A673 (cell line): ENCODE measurements around the gene DSP. TPM values are rescaled to one million over a fixed set of nuclear protein-coding genes. Genes with fewer than 3 reads are reported as not detected.

Experiments used
- BruUV-seq: library from RNA; stranded (reverse); fragments of 400-500 nt; replicated peaks from 2 replicates; lab custom pipeline; 2021; lab: Mats Ljungman, UMichigan
- CTCF ChIA-PET: fragments of 300-600 bp; sonication (Branson Sonifier 250); formaldehyde crosslinking; loops from one replicate; lab custom pipeline; 2022; ENCODE audit warnings: antibody characterized with exemption; lab: Charles Lee
- POLR2A ChIA-PET: fragments of 300-600 bp; sonication (Branson Sonifier 250); formaldehyde crosslinking; loops from one replicate; lab custom pipeline; 2022; ENCODE audit warnings: antibody characterized with exemption; ENCODE audit not compliant: low non-redundant PET; lab: Charles Lee
- DNase-seq: peaks from one replicate; pipeline ENCODE4 v3.0.0-alpha.2; 2015; ENCODE audit warnings: low spot score
- H3K27ac ChIP-seq: fragments of 200-600 bp; sonication (generic); 2 replicates; pipeline ENCODE4 v1.5.1; 2016; ENCODE audit warnings: mixed run types, low read depth, mild to moderate bottlenecking, mixed read lengths, antibody characterized with exemption, low read length; ENCODE audit not compliant: poor library complexity, severe bottlenecking
- H3K27me3 ChIP-seq: fragments of 200-600 bp; sonication (generic); replicated peaks from 2 replicates; pipeline ENCODE4 v1.6.1; 2017; ENCODE audit warnings: mixed run types, low read depth, mild to moderate bottlenecking, mixed read lengths, antibody characterized with exemption, low read length; ENCODE audit not compliant: insufficient read depth, poor library complexity
- H3K36me3 ChIP-seq: fragments of 200-600 bp; sonication (generic); 2 replicates; pipeline ENCODE4 v1.6.1; 2016; ENCODE audit warnings: mixed run types, mild to moderate bottlenecking, mixed read lengths, antibody characterized with exemption, low read length; ENCODE audit not compliant: insufficient read depth, poor library complexity, severe bottlenecking
- H3K4me1 ChIP-seq: fragments of 200-600 bp; sonication (generic); 2 replicates; pipeline ENCODE4 v1.6.1; 2017; ENCODE audit warnings: mixed run types, mild to moderate bottlenecking, mixed read lengths, antibody characterized with exemption, low read length; ENCODE audit not compliant: insufficient read depth, poor library complexity, severe bottlenecking
- H3K4me3 ChIP-seq: fragments of 200-600 bp; sonication (generic); 2 replicates; pipeline ENCODE4 v1.5.1; 2016; ENCODE audit warnings: low read depth, mixed run types, mild to moderate bottlenecking, mixed read lengths, low read length; ENCODE audit not compliant: poor library complexity, severe bottlenecking
- H3K9me3 ChIP-seq: fragments of 200-600 bp; sonication (generic); 2 replicates; pipeline ENCODE4 v1.6.1; 2016; ENCODE audit warnings: mixed run types, low read depth, mild to moderate bottlenecking, mixed read lengths, antibody characterized with exemption, low read length; ENCODE audit not compliant: poor library complexity, severe bottlenecking
- EZH2 ChIP-seq: fragments of 200-600 bp; sonication (generic); IDR thresholded peaks from 2 replicates; pipeline ENCODE4 v1.6.1; 2017; ENCODE audit warnings: borderline replicate concordance, low read depth, mild to moderate bottlenecking, mixed read lengths, antibody characterized with exemption, low read length; ENCODE audit not compliant: poor library complexity, severe bottlenecking
- intact Hi-C: fragments of 100-400 bp; cut with micrococcal nuclease; formaldehyde crosslinking; loops from one replicate; pipeline ENCODE4 v1.10.0; 2022; ENCODE audit not compliant: unreplicated experiment
- total RNA-seq: library from RNA; stranded (reverse); gene quantifications from 2 replicates; pipeline ENCODE4 v1.2.3, GENCODE V29; 2021
- TF ChIP-seq, protein P1 (sequence below): fragments of 300-800, 200-600 bp; sonication (generic); conservative IDR thresholded peaks from 2 replicates; pipeline ENCODE4 v1.5.1; 2017; ENCODE audit warnings: low read depth, mild to moderate bottlenecking, antibody characterized with exemption, low read length, moderate library complexity, mixed read lengths

The DSP gene
- total RNA-seq, 1 experiment from 2014 or later = 0.28 TPM

GRCh38 chr6:7556394-7557106 lies 15.1 kb downstream of the DSP start:
- no peaks in the 10 kb centered on the region for H3K36me3 ChIP-seq
- no peak overlapping the region for H3K4me3 ChIP-seq
- no peak for TF ChIP-seq EZH2
- TF ChIP-seq, protein P1, sequence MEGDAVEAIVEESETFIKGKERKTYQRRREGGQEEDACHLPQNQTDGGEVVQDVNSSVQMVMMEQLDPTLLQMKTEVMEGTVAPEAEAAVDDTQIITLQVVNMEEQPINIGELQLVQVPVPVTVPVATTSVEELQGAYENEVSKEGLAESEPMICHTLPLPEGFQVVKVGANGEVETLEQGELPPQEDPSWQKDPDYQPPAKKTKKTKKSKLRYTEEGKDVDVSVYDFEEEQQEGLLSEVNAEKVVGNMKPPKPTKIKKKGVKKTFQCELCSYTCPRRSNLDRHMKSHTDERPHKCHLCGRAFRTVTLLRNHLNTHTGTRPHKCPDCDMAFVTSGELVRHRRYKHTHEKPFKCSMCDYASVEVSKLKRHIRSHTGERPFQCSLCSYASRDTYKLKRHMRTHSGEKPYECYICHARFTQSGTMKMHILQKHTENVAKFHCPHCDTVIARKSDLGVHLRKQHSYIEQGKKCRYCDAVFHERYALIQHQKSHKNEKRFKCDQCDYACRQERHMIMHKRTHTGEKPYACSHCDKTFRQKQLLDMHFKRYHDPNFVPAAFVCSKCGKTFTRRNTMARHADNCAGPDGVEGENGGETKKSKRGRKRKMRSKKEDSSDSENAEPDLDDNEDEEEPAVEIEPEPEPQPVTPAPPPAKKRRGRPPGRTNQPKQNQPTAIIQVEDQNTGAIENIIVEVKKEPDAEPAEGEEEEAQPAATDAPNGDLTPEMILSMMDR = no peak
- no TSS peak for BruUV-seq
- H3K27me3 ChIP-seq = peaks cover 4% of the 10 kb centered on the region
- intact Hi-C loops = no loop called here
- H3K27ac ChIP-seq = no peak overlapping the region
- no peaks in the 10 kb centered on the region for H3K9me3 ChIP-seq
- CTCF ChIA-PET = no interaction called here
- no peaks in the 10 kb centered on the region for H3K4me1 ChIP-seq
- POLR2A ChIA-PET = no interaction called here
- no peak for DNase-seq

DNA sequence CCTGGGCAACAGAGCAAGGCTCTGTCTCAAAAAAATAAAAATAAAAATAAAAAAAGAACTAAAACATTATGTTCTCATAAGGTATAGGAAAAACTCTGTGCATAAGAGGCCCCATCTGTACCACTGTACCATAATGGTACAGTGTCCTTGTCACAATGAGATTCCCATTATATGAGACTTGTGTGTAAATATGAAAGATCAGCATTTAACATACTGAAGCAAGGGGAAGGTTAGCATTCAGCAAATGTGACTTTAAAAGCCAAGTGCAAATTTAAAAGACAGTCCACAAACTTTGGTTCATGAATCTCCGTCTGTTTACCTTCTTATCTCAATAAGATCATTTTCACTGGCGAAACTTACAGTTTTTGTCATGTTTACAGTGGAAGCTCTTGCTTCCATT lies 16.2 kb downstream of the DSP start:
- Histone ChIP-seq H3K27me3 (peaks cover 4% of the 10 kb centered on the region), H3K4me1 (no peaks in the 10 kb centered on the region), H3K4me3 (no peak overlapping the region), H3K27ac (no peak overlapping the region), H3K36me3 (no peaks in the 10 kb centered on the region), H3K9me3 (no peaks in the 10 kb centered on the region)
- no TSS peak for BruUV-seq
- no peak for DNase-seq
- ChIA-PET CTCF (no interaction called here), POLR2A (no interaction called here)
- TF ChIP-seq EZH2 = no peak
- TF ChIP-seq, protein P1 = no peak
- intact Hi-C loops = no loop called here

DNA sequence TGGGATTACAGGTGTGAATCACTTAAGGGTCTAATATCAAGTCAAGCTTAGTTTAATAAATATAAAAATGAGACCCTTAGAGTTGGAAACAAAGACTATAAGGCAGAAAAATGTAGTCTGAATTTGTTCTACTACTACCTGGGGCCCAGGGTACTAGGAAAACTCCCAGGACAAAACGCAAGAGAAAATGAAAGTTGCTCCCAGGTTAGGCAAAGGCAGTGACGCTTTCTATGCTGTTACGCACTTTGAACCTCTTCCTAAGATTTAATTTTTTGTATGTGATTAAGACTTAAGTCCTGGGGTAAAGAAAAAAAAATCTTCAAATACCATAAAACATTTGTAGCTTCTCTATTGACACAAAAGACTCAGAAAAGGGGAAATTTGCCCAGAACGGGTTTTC lies 17.3 kb downstream of the DSP start:
- ChIA-PET CTCF (no interaction called here), POLR2A (no interaction called here)
- Histone ChIP-seq H3K4me1 (no peaks in the 10 kb centered on the region), H3K4me3 (no peak overlapping the region), H3K9me3 (no peaks in the 10 kb centered on the region), H3K27ac (no peak overlapping the region), H3K36me3 (no peaks in the 10 kb centered on the region), H3K27me3 (peaks cover 4% of the 10 kb centered on the region)
- no peak for DNase-seq
- intact Hi-C loops = no loop called here
- BruUV-seq = no TSS peak
- TF ChIP-seq EZH2 = no peak
- TF ChIP-seq, protein P1 = no peak
